Fibroblast of pulmonary artery (primary cell): ENCODE results near the gene RPS14.
A peak's percentile ranks its signal among the peaks of the same experiment; 100 is the strongest.
"Not testable (repeated sequence)": the region's sequence is repeated elsewhere in the genome, so short reads cannot be mapped to it uniquely, and the experiment has no call there.

ENCODE experiments used
- DNase-seq: peaks from one replicate; pipeline ENCODE4 v3.0.0-alpha.2; 2010; ENCODE audit warnings: low read depth
- H3K4me3 ChIP-seq: replicated peaks from 2 replicates; pipeline ENCODE4 v1.5.1; 2011; ENCODE audit warnings: low read depth, mild to moderate bottlenecking, control low read depth, low read length, moderate library complexity
- CTCF ChIP-seq: IDR thresholded peaks from 2 replicates; pipeline ENCODE4 v1.5.1; 2011; ENCODE audit warnings: mild to moderate bottlenecking, control low read depth, low read length, inconsistent platforms; ENCODE audit errors: missing control alignments

Gene RPS14

GRCh38 chr5:150461231-150461630, 11.7 kb upstream of the RPS14 start:
- TF ChIP-seq CTCF, result no peak
- no peak overlapping the region for H3K4me3 ChIP-seq
- DNase-seq, result no peak

- no peak overlapping the region for H3K4me3 ChIP-seq
- TF ChIP-seq CTCF, result no peak
- DNase-seq, result no peak
Observed at GRCh38 chr5:150460781-150461180, 11.2 kb upstream of the RPS14 start.

GRCh38 chr5:150458802-150459557, 9.4 kb upstream of the RPS14 start:
- peak; percentile 60 for TF ChIP-seq CTCF
- no peak overlapping the region for H3K4me3 ChIP-seq
- peak; percentile 55 for DNase-seq

GRCh38 chr5:150457562-150458240, 8.2 kb upstream of the RPS14 start:
- no peak overlapping the region for H3K4me3 ChIP-seq
- no peak for TF ChIP-seq CTCF

GRCh38 chr5:150457121-150457520, 7.6 kb upstream of the RPS14 start:
- DNase-seq, result no peak

More at GRCh38 chr5:150457562-150458240, 8.2 kb upstream of the RPS14 start:
- no peak for DNase-seq

GRCh38 chr5:150454492-150455229, 5.1 kb upstream of the RPS14 start:
- no peak for DNase-seq
- no peak for TF ChIP-seq CTCF
- H3K4me3 ChIP-seq, result no peak overlapping the region

More at GRCh38 chr5:150457121-150457520, 7.6 kb upstream of the RPS14 start:
- H3K4me3 ChIP-seq, result no peak overlapping the region
- TF ChIP-seq CTCF, result no peak

GRCh38 chr5:150454027-150454426, 4.5 kb upstream of the RPS14 start:
- not testable (repeated sequence) for H3K4me3 ChIP-seq, DNase-seq
